GM21447 (cell line): ENCODE measurements around the gene PCMTD2.
A peak's percentile ranks its signal among the peaks of the same experiment; 100 is the strongest.

Source experiments
- ATAC-seq: cut with Tn5 transposase; IDR thresholded peaks from one replicate; pipeline ENCODE4 v1.9.1; 2021; ENCODE audit not compliant: unreplicated experiment

The PCMTD2 gene

DNA sequence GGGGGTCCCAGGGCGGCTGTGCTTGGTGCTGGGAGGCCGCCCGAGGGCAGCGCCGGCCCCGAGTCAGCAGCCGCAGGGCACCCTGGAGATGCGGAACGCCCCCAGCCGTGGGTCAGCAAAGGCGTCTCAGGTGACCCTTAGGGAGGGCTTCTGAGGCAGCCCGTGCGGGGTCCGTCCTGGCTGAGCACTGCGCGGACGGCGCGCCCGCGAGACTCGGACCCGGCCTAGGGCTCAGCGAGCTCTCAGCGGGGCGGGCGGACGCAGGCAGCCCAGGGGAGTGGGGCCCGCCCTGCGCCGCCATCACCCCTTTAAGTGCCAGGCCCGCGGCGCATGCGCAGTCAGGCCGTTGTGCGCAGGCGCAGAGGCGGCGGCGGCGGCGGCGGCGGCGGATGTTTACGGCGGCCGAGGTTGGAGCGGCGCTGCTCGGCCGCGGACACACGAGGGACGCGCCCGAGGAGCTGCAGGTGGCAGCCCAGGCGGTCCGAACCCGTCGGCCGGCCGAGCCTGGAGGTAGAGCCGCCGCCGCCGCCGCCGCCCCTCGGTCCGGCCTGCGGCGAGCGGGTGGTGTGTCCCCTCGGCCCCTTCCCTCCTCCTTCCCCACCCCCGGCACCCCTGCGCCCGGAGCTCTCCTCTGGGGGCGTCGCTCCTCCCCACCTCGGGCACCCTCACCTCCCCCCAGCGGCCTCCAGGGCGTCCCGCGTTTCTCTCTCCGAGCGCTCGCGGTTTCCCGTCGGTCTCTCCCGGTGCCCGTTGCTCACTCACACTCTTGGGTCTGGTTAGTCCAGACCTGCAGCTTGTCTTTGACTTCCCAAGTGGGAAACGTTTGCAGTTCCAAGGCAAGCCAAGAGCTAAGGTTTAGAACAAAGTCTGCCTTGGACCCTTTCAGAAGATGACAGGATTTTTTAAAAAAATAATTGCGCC is at the start of gene PCMTD2:
Gene PCMTD2, plus strand, starts transcription at position 388 of the 921 bp plus-strand sequence. CDS start 4,218 bp downstream, outside the sequence.
- peak; percentile 71 for ATAC-seq

DNA sequence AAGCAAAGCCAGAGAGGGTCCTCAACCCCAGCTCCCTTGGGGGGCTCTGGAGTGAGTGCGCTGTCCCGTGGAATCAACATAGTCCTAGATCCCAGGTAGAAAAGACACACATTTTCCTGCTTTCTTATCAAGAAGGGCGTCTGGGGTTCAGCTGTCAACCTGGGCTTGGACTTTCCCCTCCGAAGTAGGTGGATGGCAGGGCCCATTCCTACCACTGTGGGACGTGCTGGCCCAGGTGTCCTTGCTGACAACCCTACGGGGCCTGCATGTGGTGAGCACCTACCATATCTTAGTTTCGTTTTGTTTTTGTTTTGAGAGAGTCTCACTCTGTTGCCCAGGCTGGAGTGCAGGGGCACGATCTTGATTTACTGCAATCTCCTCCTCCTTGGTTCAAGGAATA is 48.9 kb upstream of the PCMTD2 start:
- no peak for ATAC-seq

DNA sequence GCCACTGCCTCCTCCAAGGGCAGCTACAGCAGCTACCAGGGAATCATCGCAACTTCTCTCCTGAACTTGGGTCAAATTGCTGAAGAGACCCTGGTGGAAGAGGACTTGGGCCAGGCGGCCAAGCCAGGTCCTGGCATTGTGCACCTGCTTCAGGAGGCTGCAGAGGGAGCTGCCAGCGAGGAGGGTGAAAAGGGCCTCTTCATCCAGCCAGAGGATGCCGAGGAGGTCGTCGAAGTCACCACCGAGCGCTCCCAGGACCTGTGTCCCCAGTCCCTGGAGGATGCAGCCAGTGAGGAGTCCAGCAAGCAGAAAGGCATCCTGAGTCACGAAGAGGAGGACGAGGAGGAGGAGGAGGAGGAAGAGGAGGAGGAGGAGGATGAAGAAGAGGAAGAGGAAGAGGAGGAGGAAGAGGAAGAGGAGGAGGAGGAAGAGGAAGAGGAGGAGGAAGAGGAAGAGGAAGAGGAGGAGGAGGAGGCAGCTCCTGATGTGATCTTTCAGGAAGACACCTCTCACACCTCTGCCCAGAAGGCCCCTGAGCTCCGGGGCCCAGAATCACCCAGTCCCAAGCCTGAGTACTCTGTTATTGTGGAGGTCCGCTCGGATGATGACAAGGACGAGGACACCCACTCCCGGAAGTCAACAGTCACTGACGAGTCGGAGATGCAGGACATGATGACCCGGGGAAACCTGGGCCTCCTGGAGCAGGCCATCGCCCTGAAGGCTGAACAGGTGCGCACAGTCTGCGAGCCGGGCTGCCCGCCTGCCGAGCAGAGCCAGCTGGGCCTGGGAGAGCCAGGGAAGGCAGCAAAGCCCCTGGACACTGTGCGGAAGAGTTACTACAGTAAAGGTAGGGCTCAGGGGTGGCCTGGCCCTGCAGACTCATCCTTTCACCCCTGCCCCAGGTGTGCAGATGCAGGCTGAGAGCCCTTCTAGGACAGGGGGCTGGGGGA is 47.6 kb upstream of the PCMTD2 start:
- ATAC-seq: no peak

DNA sequence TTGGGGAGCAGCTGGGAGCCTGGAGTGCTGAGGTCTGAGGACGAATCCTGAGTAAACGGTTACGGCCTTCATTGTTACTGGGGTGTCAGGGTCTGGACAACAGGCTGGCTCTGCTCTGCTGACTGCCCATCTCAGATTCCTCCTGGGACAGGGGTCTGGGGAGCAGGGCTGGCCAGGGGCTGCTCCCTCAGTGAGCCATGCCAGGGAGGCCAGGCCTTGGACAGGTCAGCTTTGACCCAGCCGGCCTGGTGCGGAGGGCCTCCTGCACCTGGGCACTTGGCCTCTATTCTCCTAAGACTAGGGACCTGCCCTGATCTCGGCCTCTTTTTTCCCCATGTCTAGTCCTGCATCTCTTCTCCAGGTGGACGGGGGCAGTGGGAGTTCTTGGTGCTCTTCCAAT is 46.4 kb upstream of the PCMTD2 start:
- ATAC-seq: no peak

DNA sequence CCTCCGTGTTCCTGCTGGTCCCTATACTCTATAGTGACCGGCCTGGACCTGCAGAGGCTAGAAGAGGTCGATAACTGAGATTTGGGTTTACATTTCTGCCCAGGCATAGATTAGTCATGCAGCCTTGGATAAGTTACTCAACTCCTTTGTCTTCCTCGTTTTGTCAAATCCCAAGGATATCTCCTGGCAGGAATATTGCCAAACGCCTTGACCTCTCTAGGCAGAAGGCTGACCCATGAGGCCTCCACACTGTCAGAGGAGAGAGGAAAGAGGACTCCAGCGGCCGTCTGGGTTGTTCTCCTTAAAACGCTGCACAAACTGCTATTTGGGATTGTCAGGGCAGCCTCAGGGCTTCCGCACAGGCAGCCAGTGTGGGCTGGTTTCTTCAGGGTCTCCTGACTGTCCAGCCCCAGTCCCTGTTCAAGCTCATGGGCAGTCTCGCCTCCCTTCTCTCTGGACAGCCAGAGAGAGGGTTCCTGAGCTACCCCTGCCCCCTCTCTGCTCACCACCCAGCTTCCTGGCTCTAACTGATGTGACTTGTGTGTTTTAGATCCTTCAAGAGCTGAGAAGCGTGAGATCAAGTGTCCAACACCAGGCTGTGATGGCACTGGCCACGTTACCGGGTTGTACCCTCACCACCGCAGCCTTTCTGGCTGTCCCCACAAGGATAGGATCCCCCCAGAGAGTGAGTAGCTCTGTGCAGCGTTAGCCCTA is 44.7 kb upstream of the PCMTD2 start:
- ATAC-seq: no peak

DNA sequence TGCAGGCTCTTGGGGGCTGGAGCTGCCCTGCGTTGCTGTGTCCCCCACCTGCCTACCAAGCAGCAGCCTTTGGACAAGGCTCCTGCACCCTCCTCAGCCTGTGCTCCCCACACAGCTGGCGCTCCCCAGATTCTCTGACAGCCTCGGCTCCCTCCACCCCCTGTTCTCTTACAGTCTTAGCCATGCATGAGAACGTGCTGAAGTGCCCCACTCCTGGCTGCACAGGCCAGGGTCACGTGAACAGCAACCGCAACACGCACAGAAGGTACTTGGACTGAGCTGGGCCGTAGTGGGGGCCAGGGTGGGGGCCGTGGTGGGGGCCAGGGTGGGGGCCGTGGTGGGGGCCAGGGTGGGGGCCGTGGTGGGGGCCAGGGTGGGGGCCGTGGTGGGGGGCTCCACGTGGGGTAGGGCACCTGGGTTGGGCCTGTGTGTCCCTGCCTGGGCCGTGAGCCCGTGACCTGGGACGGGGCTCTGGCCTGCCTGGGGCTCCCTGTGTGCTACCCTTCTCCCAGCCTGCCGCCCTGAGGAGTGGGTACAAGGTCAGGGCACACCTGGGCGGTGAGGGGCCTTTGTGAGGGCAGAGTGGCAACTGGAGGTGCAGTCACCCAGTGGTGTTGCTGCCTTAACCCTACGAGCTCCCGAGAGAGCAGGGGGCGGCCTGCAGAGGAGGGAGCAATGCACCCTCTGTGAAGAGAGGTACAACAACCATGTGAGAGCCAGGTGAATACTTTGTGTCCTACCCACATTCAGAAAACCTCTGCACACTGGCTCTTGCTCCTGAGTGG is 43.5 kb upstream of the PCMTD2 start:
- ATAC-seq: no peak

DNA sequence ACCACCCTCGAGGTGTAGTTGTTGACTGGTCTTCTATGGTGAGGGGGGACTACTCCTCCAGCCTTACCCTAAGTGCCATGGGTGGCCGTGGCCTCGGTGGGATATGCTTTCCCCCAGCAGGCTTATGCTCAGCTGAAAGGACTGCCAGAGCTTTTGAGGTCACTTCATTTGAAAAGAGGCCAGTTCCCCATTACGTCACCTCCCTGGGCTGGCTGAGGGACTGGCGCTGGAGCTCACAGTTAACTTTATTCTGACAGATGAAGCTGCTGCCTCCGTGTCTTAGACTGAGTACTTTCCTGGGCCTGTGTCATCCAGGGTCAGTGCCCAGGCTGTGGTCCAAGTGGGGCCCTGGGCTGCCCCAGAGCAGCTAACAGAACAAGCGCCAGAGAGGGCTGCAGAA is 42.8 kb upstream of the PCMTD2 start:
- ATAC-seq: no peak

DNA sequence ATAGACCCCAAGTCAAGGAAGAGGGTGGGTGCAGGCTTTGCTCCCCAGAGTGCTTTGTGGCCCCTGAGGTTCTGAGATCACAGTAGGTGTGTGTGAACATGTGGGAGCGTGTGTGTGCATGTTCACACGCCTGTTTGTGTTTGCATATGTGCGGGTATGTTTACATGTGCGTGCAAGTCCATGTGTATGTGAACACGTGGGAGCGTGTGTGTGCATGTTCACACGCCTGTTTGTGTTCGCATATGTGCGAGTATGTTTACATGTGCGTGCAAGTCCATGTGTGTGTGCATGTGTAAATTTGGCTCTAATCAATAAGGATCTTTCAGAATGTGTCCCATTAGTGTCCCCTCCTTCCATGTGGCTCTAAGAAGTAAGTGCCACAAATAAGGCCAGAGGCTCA is 41.4 kb upstream of the PCMTD2 start:
- no peak for ATAC-seq

DNA sequence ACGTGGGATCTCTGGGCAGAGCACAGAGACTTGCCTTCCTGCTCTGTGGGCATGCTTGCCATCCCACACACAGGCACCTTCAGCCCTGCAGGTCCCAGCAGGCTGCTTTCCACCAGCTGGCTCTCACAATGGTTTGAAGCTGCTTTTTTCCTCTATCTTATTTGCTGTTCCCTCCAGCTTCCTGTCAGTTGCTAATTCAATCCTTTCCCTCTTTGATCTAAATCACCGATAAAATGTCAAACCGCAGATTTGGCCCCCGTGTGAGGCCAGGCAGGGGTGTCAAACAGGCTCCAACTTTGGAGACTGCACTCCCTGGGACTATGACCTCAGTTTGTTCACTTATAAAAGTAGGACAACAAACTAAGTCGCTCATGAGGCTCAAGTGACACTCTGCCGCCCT is 40.6 kb upstream of the PCMTD2 start:
- ATAC-seq: no peak

DNA sequence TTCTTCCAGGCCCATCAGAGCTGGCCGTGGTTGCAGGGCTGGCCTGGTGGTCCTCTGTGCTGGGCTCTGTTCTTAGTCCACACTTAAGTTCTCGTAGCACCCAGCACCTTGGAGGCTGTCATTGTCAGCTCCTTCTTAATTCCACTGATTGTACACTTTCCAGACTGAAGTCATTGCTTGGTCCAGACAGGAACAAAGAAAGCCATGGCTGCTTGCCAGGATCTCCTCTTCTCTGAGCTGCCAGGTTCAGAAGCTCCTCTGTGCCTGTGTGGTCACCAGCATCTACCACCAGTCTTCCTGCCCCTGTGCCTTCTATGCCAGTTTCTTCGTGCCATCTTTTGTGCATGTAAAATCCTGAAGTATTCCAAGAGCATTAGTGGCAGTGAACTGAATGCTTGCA is 39.5 kb upstream of the PCMTD2 start:
- no peak for ATAC-seq

DNA sequence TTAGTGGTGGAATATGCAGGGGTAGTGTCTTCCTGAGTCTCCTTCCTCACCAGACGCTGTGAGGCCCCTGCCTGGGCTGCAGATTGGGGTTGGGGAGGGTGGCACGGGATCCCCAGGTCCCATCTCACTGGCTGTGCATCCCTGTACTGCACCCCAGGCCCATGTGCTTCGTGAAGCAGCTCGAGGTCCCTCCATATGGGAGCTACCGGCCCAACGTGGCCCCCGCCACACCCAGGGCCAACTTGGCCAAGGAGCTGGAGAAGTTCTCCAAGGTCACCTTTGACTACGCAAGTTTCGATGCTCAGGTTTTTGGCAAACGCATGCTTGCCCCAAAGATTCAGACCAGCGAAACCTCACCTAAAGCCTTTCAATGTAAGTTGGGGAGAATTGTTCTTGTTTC is 38.6 kb upstream of the PCMTD2 start:
- ATAC-seq: no peak

DNA sequence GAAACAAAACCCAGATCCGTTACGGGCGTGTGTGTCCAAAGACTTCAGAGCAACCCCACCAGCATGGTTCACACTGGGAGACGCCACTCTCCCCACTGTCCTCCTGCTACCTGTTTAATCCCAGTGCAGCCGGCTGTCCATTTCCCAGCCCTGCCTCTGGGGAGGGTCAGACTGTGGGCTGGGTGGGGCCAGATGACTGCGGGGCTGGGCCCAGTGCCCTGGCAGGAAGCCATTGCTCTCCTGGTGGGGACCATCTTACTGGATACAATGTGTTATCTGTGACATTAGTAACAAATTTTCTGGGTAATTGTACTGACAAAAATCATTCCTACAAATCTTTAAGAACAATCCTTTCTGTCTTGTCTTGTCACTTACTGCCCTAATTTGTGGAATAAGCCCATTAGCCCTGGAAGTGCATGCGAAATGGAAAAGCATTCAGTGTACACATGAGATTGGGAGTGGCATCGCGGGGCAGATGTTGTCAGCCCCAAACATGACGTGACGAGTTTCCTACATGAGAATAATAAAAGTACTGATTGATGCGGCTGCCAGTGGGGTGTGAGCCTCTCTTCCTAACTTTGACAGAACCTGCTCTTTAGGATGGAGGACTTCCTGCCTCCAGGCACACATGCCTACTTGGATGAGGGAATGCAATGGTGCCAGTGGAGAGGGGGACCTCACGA is 37.9 kb upstream of the PCMTD2 start:
- no peak for ATAC-seq

DNA sequence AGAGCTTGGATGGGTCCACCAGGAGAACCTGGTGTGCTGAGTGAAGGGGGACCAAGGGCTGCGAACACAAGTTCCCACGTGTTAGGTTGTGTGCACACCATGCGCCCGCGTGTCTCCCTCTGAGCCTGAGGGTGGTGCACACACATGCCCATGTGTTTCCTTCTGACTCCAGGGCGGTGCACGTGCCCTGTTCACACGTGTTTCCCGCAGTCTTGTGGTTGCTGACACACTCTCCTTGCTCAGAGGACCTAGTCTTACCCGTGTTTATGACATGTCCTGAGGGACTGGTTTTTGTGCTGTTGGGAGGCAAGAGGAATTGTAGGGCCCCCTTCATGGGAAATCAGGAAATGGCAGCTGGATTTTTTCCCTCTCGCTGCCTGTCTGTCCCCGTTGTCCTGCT is 36.3 kb upstream of the PCMTD2 start:
- ATAC-seq: no peak

DNA sequence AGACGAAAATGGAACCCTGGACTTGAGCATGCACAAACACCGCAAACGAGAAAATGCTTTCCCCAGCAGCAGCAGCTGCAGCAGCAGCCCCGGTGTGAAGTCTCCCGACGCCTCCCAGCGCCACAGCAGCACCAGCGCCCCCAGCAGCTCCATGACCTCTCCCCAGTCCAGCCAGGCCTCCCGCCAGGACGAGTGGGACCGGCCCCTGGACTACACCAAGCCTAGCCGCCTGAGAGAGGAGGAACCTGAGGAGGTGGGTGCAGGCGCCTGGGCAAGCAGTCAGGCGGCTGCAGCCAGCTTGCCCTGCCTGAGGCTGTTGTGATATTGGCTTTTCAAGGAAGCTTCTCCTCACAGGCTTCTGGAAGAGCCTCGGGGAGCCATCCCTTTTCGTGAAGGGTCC is 35.8 kb upstream of the PCMTD2 start:
- no peak for ATAC-seq

DNA sequence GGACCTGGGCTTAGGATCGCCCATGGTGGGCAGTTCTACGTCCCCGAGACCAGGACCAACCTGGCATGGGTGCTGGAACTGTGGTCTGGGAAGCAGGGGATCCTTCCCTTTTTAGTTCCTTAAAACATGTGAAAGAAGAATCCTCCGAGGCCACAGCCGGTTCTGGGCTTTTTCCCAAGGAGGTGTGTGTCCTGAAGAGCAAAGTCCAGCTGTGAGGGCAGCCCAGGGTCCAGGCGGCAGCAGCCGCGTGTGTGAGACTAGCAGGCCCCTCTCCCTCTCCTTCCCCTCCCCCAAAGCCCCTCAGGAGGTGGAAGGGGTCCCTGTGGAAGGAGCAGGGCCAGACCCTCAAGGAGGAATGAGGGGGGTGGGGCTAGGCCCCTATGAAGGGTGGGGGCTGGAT is 35.1 kb upstream of the PCMTD2 start:
- ATAC-seq: no peak

DNA sequence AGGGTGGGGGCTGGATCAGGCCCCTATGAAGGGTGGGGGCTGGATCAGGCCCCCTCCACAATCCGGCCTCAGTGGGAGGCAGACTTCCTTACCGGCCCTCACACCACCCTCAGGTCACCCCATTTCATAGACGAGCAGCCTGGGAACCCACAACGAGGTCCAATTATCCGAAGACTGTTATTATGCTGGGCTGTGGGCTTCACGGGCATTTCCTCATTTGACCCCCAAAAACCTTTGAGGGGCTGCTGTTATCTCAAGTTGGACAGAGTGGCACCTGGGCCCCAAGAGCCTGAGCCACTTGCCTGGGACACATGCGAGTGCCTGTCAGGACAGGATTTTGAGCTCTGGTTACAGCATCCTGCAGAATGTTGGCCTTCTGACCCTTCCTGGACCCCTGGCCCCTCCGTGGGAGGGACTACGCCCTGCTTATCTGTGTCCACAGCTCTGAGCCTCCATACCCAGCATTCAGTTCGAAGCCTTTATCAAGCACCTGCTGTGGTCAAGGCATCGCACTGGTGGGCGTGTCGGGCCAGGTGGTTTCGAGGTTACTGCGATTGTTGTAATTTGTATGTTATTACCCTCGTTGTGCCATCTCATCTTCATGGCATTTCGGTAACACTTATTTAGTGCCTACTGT is 34.5 kb upstream of the PCMTD2 start:
- no peak for ATAC-seq

DNA sequence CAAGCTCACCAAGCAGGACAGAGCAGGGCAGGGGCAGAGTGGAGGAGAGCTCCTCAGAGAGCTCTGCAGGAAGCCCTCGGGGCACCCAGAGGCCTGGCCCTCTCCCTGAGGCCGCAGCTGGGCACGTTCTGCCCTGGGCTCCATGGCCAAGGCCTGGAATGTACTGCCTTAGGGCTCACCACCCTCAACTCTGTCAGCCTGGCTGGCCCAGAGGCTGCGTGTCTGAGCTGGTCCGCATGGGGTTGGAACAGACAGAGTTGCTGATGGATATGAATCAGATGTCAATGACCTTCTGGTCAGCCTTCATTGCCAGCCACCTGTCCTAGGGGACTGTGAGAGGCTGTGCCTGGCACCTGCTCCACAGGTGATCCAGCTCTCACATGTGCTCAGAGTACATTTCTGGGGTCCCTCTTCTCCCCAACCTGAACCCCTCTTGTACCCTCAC is 33.2 kb upstream of the PCMTD2 start:
- ATAC-seq: no peak

DNA sequence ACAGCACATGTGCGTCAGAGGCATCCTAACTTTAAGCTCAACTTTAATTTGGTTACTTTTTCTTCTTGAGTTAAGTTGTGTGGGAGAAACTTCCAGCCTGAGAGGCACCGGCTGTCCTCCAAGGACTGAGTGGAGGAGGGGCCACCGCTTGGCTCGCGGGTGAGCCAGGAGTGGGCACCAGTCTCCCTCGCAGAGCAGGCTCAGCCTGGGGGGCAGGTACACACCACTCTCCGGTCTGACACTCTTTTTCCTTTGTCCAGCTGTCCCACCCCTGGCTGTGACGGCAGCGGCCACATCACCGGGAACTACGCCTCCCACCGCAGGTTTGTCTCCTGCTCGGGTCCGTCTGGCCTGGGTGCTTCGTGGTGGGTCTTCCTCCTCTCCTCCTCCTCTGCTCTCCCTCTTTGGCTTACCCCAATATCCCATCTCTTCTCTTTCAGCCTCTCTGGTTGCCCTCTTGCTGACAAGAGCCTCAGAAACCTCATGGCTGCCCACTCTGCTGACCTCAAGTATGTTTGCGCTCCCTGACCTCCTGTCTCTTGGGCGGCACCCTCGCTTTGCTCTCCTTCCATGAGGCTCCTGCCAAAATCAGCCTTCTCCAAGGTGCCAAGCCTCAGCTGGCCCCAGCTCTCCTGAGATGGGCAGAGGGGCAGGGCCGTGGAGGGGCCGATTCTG is 32.6 kb upstream of the PCMTD2 start:
- no peak for ATAC-seq
